Stimulated activated naive CD8-positive, alpha-beta T cell treated with anti-CD3 and anti-CD28 coated beads, Interleukin-15, Interleukin-2, amounts not matched to agents 100 ng/mL and 50 ng/mL, for 24 hours (primary cell): ENCODE results near the gene ASPN.

ENCODE experiments used
- H3K27ac Mint-ChIP-seq: one replicate; pipeline ENCODE4 v1.8.0; 2021; ENCODE audit warnings: mild to moderate bottlenecking, mixed read lengths
- H3K27me3 Mint-ChIP-seq: one replicate; pipeline ENCODE4 v1.8.0; 2021; ENCODE audit warnings: mixed read lengths
- H3K36me3 Mint-ChIP-seq: one replicate; pipeline ENCODE4 v1.8.0; 2021; ENCODE audit warnings: low read depth, mixed read lengths
- H3K4me1 Mint-ChIP-seq: one replicate; pipeline ENCODE4 v1.8.0; 2021; ENCODE audit warnings: low read depth, mixed read lengths
- H3K4me3 Mint-ChIP-seq: one replicate; pipeline ENCODE4 v1.8.0; 2021; ENCODE audit warnings: mild to moderate bottlenecking, mixed read lengths
- H3K9me3 Mint-ChIP-seq: one replicate; pipeline ENCODE4 v1.8.0; 2021; ENCODE audit warnings: mixed read lengths

The ASPN gene

GRCh38 chr9:92493749-92494387 lies 11.6 kb upstream of the ASPN start:
- Mint-ChIP-seq H3K4me1 (no peaks in the 10 kb centered on the region), H3K4me3 (no peak overlapping the region), H3K9me3 (no peaks in the 10 kb centered on the region), H3K27ac (no peak overlapping the region), H3K27me3 (no peaks in the 10 kb centered on the region), H3K36me3 (no peaks in the 10 kb centered on the region)

GRCh38 chr9:92492781-92493401 lies 10.6 kb upstream of the ASPN start:
- H3K4me3 Mint-ChIP-seq = no peak overlapping the region
- H3K4me1 Mint-ChIP-seq = no peaks in the 10 kb centered on the region
- no peaks in the 10 kb centered on the region for H3K27me3 Mint-ChIP-seq
- H3K27ac Mint-ChIP-seq = no peak overlapping the region
- no peaks in the 10 kb centered on the region for H3K9me3 Mint-ChIP-seq
- H3K36me3 Mint-ChIP-seq = no peaks in the 10 kb centered on the region

- H3K4me3 Mint-ChIP-seq = no peak overlapping the region
- no peak overlapping the region for H3K27ac Mint-ChIP-seq
- H3K27me3 Mint-ChIP-seq = no peaks in the 10 kb centered on the region
- peaks cover 4% of the 10 kb centered on the region for H3K36me3 Mint-ChIP-seq
- H3K4me1 Mint-ChIP-seq = no peaks in the 10 kb centered on the region
- H3K9me3 Mint-ChIP-seq = no peaks in the 10 kb centered on the region
Measured at GRCh38 chr9:92488681-92489550, 6.6 kb upstream of the ASPN start.

- peaks cover 4% of the 10 kb centered on the region for H3K36me3 Mint-ChIP-seq
- no peak overlapping the region for H3K27ac Mint-ChIP-seq
- H3K4me3 Mint-ChIP-seq = no peak overlapping the region
- H3K27me3 Mint-ChIP-seq = no peaks in the 10 kb centered on the region
- H3K9me3 Mint-ChIP-seq = no peaks in the 10 kb centered on the region
- peaks cover under 1% of the 10 kb centered on the region for H3K4me1 Mint-ChIP-seq
Measured at GRCh38 chr9:92486371-92486770, 4.1 kb upstream of the ASPN start.

- Mint-ChIP-seq H3K27ac (no peak overlapping the region), H3K9me3 (no peaks in the 10 kb centered on the region), H3K4me3 (no peak overlapping the region), H3K36me3 (peaks cover 4% of the 10 kb centered on the region), H3K4me1 (peaks cover 7% of the 10 kb centered on the region), H3K27me3 (no peaks in the 10 kb centered on the region)
Measured at GRCh38 chr9:92484563-92484962, 2.3 kb upstream of the ASPN start.

GRCh38 chr9:92483627-92484545 lies 1.6 kb upstream of the ASPN start:
- H3K27ac Mint-ChIP-seq = no peak overlapping the region
- peaks cover 7% of the 10 kb centered on the region for H3K4me1 Mint-ChIP-seq
- no peaks in the 10 kb centered on the region for H3K27me3 Mint-ChIP-seq
- H3K36me3 Mint-ChIP-seq = peaks cover 4% of the 10 kb centered on the region
- H3K4me3 Mint-ChIP-seq = no peak overlapping the region
- H3K9me3 Mint-ChIP-seq = no peaks in the 10 kb centered on the region

- Mint-ChIP-seq H3K27me3 (no peaks in the 10 kb centered on the region), H3K27ac (no peak overlapping the region), H3K4me3 (no peak overlapping the region), H3K36me3 (peaks cover 4% of the 10 kb centered on the region), H3K4me1 (peaks cover 7% of the 10 kb centered on the region), H3K9me3 (no peaks in the 10 kb centered on the region)
Measured at GRCh38 chr9:92482805-92483204, 499 bp upstream of the ASPN start.

GRCh38 chr9:92480986-92481633 lies 1.2 kb downstream of the ASPN start:
- Mint-ChIP-seq H3K36me3 (peaks cover 4% of the 10 kb centered on the region), H3K27me3 (no peaks in the 10 kb centered on the region), H3K27ac (no peak overlapping the region), H3K9me3 (no peaks in the 10 kb centered on the region), H3K4me1 (peaks cover 7% of the 10 kb centered on the region), H3K4me3 (no peak overlapping the region)

- Mint-ChIP-seq H3K36me3 (peaks cover 7% of the 10 kb centered on the region), H3K4me3 (no peak overlapping the region), H3K27me3 (no peaks in the 10 kb centered on the region), H3K4me1 (peaks cover 7% of the 10 kb centered on the region), H3K9me3 (no peaks in the 10 kb centered on the region), H3K27ac (no peak overlapping the region)
Measured at GRCh38 chr9:92480291-92480771, 2.0 kb downstream of the ASPN start.

GRCh38 chr9:92479346-92479745 lies 3.0 kb downstream of the ASPN start:
- Mint-ChIP-seq H3K9me3 (no peaks in the 10 kb centered on the region), H3K4me1 (peaks cover 7% of the 10 kb centered on the region), H3K27me3 (no peaks in the 10 kb centered on the region), H3K4me3 (no peak overlapping the region), H3K36me3 (peaks cover 4% of the 10 kb centered on the region), H3K27ac (no peak overlapping the region)

GRCh38 chr9:92478783-92479182 lies 3.5 kb downstream of the ASPN start:
- Mint-ChIP-seq H3K27ac (no peak overlapping the region), H3K4me3 (no peak overlapping the region), H3K36me3 (peaks cover 4% of the 10 kb centered on the region)

GRCh38 chr9:92476962-92477361 lies 5.3 kb downstream of the ASPN start:
- H3K4me1 Mint-ChIP-seq = peaks cover 7% of the 10 kb centered on the region
- H3K36me3 Mint-ChIP-seq = peaks cover 4% of the 10 kb centered on the region
- no peaks in the 10 kb centered on the region for H3K27me3 Mint-ChIP-seq
- no peaks in the 10 kb centered on the region for H3K9me3 Mint-ChIP-seq
- no peak overlapping the region for H3K27ac Mint-ChIP-seq
- no peak overlapping the region for H3K4me3 Mint-ChIP-seq

More at GRCh38 chr9:92478783-92479182, 3.5 kb downstream of the ASPN start:
- Mint-ChIP-seq H3K4me1 (peaks cover 7% of the 10 kb centered on the region), H3K9me3 (no peaks in the 10 kb centered on the region), H3K27me3 (no peaks in the 10 kb centered on the region)

- H3K4me1 Mint-ChIP-seq = no peaks in the 10 kb centered on the region
- H3K4me3 Mint-ChIP-seq = no peak overlapping the region
- H3K36me3 Mint-ChIP-seq = peaks cover 4% of the 10 kb centered on the region
- H3K9me3 Mint-ChIP-seq = no peaks in the 10 kb centered on the region
- H3K27me3 Mint-ChIP-seq = no peaks in the 10 kb centered on the region
- no peak overlapping the region for H3K27ac Mint-ChIP-seq
Measured at GRCh38 chr9:92474587-92474986, 7.7 kb downstream of the ASPN start.

- H3K9me3 Mint-ChIP-seq = no peaks in the 10 kb centered on the region
- no peak overlapping the region for H3K4me3 Mint-ChIP-seq
- H3K27ac Mint-ChIP-seq = no peak overlapping the region
- H3K27me3 Mint-ChIP-seq = no peaks in the 10 kb centered on the region
- H3K36me3 Mint-ChIP-seq = no peaks in the 10 kb centered on the region
- no peaks in the 10 kb centered on the region for H3K4me1 Mint-ChIP-seq
Measured at GRCh38 chr9:92468206-92468605, 14.1 kb downstream of the ASPN start.
